ENCODE measurements around the gene RC3H1. TPM values are rescaled to one million over a fixed set of nuclear protein-coding genes. Genes with fewer than 3 reads are reported as not detected.

RC3H1 gene
- total and polyA plus RNA-seq, 2 of the 13 experiments (the other 11 are each of a cell fraction or from before 2014, with no cell fraction given), result 11.2 to 19.6 TPM

DNA sequence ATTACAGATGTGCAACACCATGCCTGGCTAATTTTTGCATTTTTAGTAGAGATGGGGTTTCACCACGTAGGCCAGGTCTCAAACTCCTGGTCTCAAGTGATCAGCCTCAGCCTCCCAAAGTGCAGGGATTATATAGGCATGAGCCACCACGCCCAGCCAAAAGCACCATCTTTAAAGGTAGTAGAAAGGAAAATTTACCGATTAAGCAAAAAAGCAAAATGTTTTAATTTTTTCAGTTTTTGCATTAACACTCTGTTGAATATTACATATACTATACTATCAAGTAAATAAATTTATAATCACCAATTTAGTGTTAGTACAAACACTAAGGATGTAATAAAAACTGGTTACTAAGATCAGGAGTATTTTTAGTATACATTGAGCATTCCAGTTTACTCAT is 20.6 kb downstream of the RC3H1 start:
- no peak overlapping the region for H3K4me3 ChIP-seq (replicated peaks in 1 of 3; ENCODE audit: insufficient read depth in 1 of 3, low read depth in 2 of 3, low read length in 3 of 3)
- no peak overlapping the region for H3K27ac ChIP-seq (ENCODE audit: extremely low read length, insufficient read depth, low read length)
- peaks cover 3 to 25% of the 10 kb centered on the region in 2 experiments; a peak in 4 of 5 replicates for H3K36me3 ChIP-seq (replicated peaks in 1 of 2; ENCODE audit: control insufficient read depth in 1 of 2, insufficient read depth in 2 of 2, low read length in 2 of 2)
- peaks cover 77% of the 10 kb centered on the region for H3K79me2 ChIP-seq (ENCODE audit: insufficient read depth, low read length)
- H3K27me3 ChIP-seq (ENCODE audit: control insufficient read depth in 1 of 2, insufficient read depth in 2 of 2, low read length in 2 of 2), result no peaks in the 10 kb centered on the region
- WGBS (ENCODE audit: low lambda C conversion rate), result 94% methylated on average over 3 of the region's 3 CpGs
- TF ChIP-seq MAFF (IDR thresholded peaks at IDR 0.05; ENCODE audit: low read depth, low read length), result 0 out of 2 replicates have a peak, but pooled peaks have one; percentile 15
- TF ChIP-seq, protein P1, sequence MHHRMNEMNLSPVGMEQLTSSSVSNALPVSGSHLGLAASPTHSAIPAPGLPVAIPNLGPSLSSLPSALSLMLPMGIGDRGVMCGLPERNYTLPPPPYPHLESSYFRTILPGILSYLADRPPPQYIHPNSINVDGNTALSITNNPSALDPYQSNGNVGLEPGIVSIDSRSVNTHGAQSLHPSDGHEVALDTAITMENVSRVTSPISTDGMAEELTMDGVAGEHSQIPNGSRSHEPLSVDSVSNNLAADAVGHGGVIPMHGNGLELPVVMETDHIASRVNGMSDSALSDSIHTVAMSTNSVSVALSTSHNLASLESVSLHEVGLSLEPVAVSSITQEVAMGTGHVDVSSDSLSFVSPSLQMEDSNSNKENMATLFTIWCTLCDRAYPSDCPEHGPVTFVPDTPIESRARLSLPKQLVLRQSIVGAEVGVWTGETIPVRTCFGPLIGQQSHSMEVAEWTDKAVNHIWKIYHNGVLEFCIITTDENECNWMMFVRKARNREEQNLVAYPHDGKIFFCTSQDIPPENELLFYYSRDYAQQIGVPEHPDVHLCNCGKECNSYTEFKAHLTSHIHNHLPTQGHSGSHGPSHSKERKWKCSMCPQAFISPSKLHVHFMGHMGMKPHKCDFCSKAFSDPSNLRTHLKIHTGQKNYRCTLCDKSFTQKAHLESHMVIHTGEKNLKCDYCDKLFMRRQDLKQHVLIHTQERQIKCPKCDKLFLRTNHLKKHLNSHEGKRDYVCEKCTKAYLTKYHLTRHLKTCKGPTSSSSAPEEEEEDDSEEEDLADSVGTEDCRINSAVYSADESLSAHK (CRISPR knock-in tag; IDR thresholded peaks at IDR 0.05; ENCODE audit: borderline replicate concordance), result no peak
- TF ChIP-seq NFE2L1 (CRISPR knock-in tag; IDR thresholded peaks at IDR 0.05; ENCODE audit: borderline replicate concordance), result no peak
- TF ChIP-seq ZNF451 (CRISPR knock-in tag; IDR thresholded peaks at IDR 0.05), result no peak
- TF ChIP-seq MAFK (conservative IDR thresholded peaks at IDR 0.05 in 1 of 2, IDR thresholded peaks at IDR 0.05 in 1 of 2; ENCODE audit: low read length in 2 of 2), result peak; percentile 51 to 72; a peak in 3 of 4 replicates
- TF ChIP-seq ZFX (CRISPR knock-in tag; IDR thresholded peaks at IDR 0.05; ENCODE audit: low read depth), result no peak
- TF ChIP-seq ZC3H13 (CRISPR knock-in tag; IDR thresholded peaks at IDR 0.05), result no peak
- H3K4me2 ChIP-seq (ENCODE audit: low read depth, low read length), result no peak overlapping the region
- ChIA-PET POLR2A (no interaction called here), CTCF (ENCODE audit: low intra/inter-chr PET ratio, low total read pairs) (no interaction called here)
- H3K9ac ChIP-seq (ENCODE audit: insufficient read depth, low read depth, low read length), result no peak overlapping the region
- ATAC-seq (no peak), FAIRE-seq (no peak), DNase-seq (ENCODE audit: low spot score) (no peak)
- BruUV-seq (replicated peaks), result no TSS peak
- intact Hi-C loops (cut with micrococcal nuclease; ENCODE audit: unreplicated experiment), result no loop called here
- H4K20me1 ChIP-seq (ENCODE audit: insufficient read depth, low read length), result peaks cover 12% of the 10 kb centered on the region; the same call in 1 of the 2 replicates
- no peak overlapping the region for H2AFZ ChIP-seq (ENCODE audit: low read length)
- in situ Hi-C loops (cut with HindIII; ENCODE audit: extremely low pct_ligation_motif_present, low pct_unique_long_range_greater_than_20kb), result no loop called here
- H3K4me1 ChIP-seq (ENCODE audit: insufficient read depth, low read length), result no peaks in the 10 kb centered on the region
- H3K9me3 ChIP-seq (ENCODE audit: low read length), result no peaks in the 10 kb centered on the region

All from HepG2 (cell line).